Activated gamma-delta T cell treated with Interleukin-2 at 50 U/mL for 16 hours (primary cell): ENCODE measurements around the gene OVOL1.
"Not testable (repeated sequence)": the region's sequence is repeated elsewhere in the genome, so short reads cannot be mapped to it uniquely, and the experiment has no call there.

Source experiments
- DNase-seq: peaks from one replicate; pipeline ENCODE4 v3.0.0-alpha.2; 2020

Gene OVOL1

GRCh38 chr11:65786786-65787636, at the start of gene OVOL1:
Gene OVOL1 (plus strand): TSS chr11:65787063. CDS start chr11:65787374, 311 bp downstream.
- DNase-seq: no peak

GRCh38 chr11:65739022-65739421, 47.8 kb upstream of the OVOL1 start:
- DNase-seq: no peak

GRCh38 chr11:65741185-65741584, 45.7 kb upstream of the OVOL1 start:
- DNase-seq: no peak

GRCh38 chr11:65742353-65742752, 44.5 kb upstream of the OVOL1 start:
- no peak for DNase-seq

- no peak for DNase-seq
Observed at GRCh38 chr11:65743681-65744025, 43.2 kb upstream of the OVOL1 start.

GRCh38 chr11:65744026-65744698, 42.7 kb upstream of the OVOL1 start:
- no peak for DNase-seq

- DNase-seq: no peak
Observed at GRCh38 chr11:65744699-65745042, 42.2 kb upstream of the OVOL1 start.

GRCh38 chr11:65745049-65745448, 41.8 kb upstream of the OVOL1 start:
- no peak for DNase-seq

- DNase-seq: not testable (repeated sequence)
Observed at GRCh38 chr11:65762169-65762568, 24.7 kb upstream of the OVOL1 start.

GRCh38 chr11:65762816-65763215, 24.0 kb upstream of the OVOL1 start:
- DNase-seq: not testable (repeated sequence)

- no peak for DNase-seq
Observed at GRCh38 chr11:65764434-65764833, 22.4 kb upstream of the OVOL1 start.

GRCh38 chr11:65766535-65766934, 20.3 kb upstream of the OVOL1 start:
- DNase-seq: no peak

- no peak for DNase-seq
Observed at GRCh38 chr11:65767406-65767805, 19.5 kb upstream of the OVOL1 start.

- not testable (repeated sequence) for DNase-seq
Observed at GRCh38 chr11:65767806-65768205, 19.1 kb upstream of the OVOL1 start.

- no peak for DNase-seq
Observed at GRCh38 chr11:65770951-65771567, 15.8 kb upstream of the OVOL1 start.

- DNase-seq: no peak
Observed at GRCh38 chr11:65771589-65772112, 15.2 kb upstream of the OVOL1 start.

- DNase-seq: no peak
Observed at GRCh38 chr11:65773784-65774411, 13.0 kb upstream of the OVOL1 start.

- no peak for DNase-seq
Observed at GRCh38 chr11:65774525-65775306, 12.1 kb upstream of the OVOL1 start.

GRCh38 chr11:65776196-65776595, 10.7 kb upstream of the OVOL1 start:
- no peak for DNase-seq

GRCh38 chr11:65776710-65777141, 10.1 kb upstream of the OVOL1 start:
- no peak for DNase-seq

GRCh38 chr11:65777241-65777640, 9.6 kb upstream of the OVOL1 start:
- DNase-seq: no peak

GRCh38 chr11:65777821-65778361, 9.0 kb upstream of the OVOL1 start:
- no peak for DNase-seq
